Measurements from ENCODE around the gene FAM20C. TPM values are rescaled to one million over a fixed set of nuclear protein-coding genes. Genes with fewer than 3 reads are reported as not detected.

Gene FAM20C
- total RNA-seq, 2 donors from 2014 or later = 37.8 to 62.0 TPM

DNA sequence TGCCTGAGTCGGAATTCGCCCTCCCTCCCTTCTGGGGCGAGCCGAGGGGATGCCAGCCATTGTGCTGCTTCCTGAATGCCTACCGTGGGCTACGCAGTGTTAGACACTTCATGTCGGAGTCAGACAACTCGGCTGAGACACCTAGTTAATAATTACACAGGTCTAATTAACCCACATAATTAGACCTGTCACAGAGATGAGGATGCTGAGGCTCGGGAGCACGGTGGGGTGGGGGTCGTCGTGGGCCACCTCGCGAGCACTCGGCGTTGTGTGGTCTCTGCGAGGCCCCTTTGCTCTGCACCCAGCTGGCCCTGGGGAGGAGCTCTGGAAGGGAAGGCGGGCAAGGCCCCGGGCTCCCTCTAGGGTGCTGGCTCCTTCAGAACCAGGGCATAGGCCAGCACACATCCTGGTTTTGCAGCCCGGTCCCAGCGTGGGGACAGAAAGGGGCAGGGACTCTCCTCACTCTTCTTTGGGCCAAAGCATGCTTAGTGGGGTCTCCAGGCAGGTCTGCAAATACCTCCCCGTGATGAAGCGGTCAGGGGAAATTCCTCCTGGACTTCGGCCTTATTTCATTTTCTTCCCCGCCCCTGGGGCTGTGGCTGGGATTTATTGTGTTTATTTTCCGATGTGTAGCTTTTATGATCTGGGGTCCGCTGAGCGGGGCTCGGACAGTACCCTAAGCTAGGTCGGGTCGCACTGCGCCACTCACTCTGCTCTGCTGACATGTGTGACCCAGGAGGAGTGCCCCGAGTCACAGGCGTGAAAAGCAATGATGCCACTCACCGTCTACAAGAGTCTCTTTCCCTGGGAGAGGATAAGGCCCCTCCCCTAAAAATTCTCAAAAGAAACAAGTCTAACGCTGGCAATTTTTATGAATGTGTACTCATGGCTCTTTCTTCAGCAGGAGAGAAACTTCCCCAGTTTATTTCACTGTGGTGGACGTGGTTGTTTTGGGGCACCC is 92.7 kb downstream of the FAM20C start:
- no peak overlapping the region for H3K27ac ChIP-seq
- peaks cover 19% of the 10 kb centered on the region for H3K27me3 ChIP-seq (replicated peaks; ENCODE audit: insufficient read depth)
- no peaks in the 10 kb centered on the region for H3K36me3 ChIP-seq
- WGBS = 62% methylated on average over 33 of the region's 37 CpGs
- H3K9me3 ChIP-seq = no peaks in the 10 kb centered on the region
- no peak for DNase-seq (ENCODE audit: low spot score)
- intact Hi-C loops (cut with DNase I) = no loop called here
- no peaks in the 10 kb centered on the region for H3K4me1 ChIP-seq (replicated peaks)
- TF ChIP-seq POLR2A (IDR thresholded peaks at IDR 0.05) (no peak), POLR2AphosphoS5 (IDR thresholded peaks at IDR 0.05) (no peak)
- TF ChIP-seq, protein P1, sequence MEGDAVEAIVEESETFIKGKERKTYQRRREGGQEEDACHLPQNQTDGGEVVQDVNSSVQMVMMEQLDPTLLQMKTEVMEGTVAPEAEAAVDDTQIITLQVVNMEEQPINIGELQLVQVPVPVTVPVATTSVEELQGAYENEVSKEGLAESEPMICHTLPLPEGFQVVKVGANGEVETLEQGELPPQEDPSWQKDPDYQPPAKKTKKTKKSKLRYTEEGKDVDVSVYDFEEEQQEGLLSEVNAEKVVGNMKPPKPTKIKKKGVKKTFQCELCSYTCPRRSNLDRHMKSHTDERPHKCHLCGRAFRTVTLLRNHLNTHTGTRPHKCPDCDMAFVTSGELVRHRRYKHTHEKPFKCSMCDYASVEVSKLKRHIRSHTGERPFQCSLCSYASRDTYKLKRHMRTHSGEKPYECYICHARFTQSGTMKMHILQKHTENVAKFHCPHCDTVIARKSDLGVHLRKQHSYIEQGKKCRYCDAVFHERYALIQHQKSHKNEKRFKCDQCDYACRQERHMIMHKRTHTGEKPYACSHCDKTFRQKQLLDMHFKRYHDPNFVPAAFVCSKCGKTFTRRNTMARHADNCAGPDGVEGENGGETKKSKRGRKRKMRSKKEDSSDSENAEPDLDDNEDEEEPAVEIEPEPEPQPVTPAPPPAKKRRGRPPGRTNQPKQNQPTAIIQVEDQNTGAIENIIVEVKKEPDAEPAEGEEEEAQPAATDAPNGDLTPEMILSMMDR (IDR thresholded peaks at IDR 0.05) = no peak
- H3K4me3 ChIP-seq = no peak overlapping the region

DNA sequence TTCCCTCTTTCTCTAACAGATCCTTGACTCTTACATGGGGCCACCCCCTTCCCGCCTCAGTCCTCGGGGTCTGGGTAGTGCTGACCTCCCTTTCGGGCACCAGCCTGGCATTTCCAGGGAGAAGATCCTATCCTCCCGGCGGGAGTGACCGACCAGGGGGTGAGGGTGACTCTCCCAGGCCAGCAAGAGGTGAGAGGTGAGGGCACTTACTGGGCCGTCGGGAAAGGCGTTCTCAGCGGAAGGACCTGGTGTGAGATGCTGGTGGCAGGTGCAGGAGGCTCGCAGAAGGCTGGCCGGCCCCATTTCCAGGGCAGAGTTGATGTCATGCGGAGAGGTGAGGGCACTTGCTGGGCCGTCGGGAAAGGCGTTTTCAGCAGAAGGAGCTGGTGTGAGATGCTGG is 93.4 kb downstream of the FAM20C start:
- Histone ChIP-seq H3K27ac (no peak overlapping the region), H3K9me3 (no peaks in the 10 kb centered on the region), H3K4me3 (no peak overlapping the region), H3K4me1 (replicated peaks) (no peaks in the 10 kb centered on the region), H3K27me3 (replicated peaks; ENCODE audit: insufficient read depth) (peaks cover 26% of the 10 kb centered on the region), H3K36me3 (no peaks in the 10 kb centered on the region)
- 75% methylated on average over 16 of the region's 16 CpGs for WGBS
- intact Hi-C loops (cut with DNase I) = no loop called here
- no peak for DNase-seq (ENCODE audit: low spot score)
- TF ChIP-seq POLR2AphosphoS5 (IDR thresholded peaks at IDR 0.05) = no peak
- TF ChIP-seq, protein P1 (IDR thresholded peaks at IDR 0.05) = no peak
- no peak for TF ChIP-seq POLR2A (IDR thresholded peaks at IDR 0.05)

DNA sequence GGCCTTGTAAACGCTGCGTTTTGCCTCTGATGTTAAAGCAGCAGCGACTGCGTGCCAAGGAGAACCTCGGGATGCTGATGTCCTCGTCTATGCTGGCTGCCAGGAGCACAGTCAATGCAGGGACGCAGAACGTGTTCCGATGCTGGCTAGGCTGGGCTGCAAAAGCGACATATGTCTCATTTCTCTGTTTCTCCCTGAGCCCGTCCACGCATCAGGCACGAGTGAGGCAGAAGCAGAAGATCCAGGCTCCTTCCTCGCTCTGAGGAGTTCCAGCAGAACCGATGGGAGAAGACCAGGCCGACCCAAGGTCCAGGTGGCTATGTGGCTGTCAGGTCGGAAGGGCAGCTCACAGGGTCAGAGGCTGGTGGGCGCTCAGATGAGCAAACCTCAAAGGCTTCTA is 93.9 kb downstream of the FAM20C start:
- TF ChIP-seq POLR2A (IDR thresholded peaks at IDR 0.05) = no peak
- TF ChIP-seq, protein P1 (IDR thresholded peaks at IDR 0.05) = no peak
- no peak for TF ChIP-seq POLR2AphosphoS5 (IDR thresholded peaks at IDR 0.05)
- DNase-seq (ENCODE audit: low spot score) = no peak
- Histone ChIP-seq H3K27ac (no peak overlapping the region), H3K9me3 (no peaks in the 10 kb centered on the region), H3K36me3 (no peaks in the 10 kb centered on the region), H3K4me1 (replicated peaks) (no peaks in the 10 kb centered on the region), H3K4me3 (no peak overlapping the region), H3K27me3 (replicated peaks; ENCODE audit: insufficient read depth) (peaks cover 29% of the 10 kb centered on the region)
- WGBS = 87% methylated on average over 18 of the region's 18 CpGs
- intact Hi-C loops (cut with DNase I) = no loop called here

DNA sequence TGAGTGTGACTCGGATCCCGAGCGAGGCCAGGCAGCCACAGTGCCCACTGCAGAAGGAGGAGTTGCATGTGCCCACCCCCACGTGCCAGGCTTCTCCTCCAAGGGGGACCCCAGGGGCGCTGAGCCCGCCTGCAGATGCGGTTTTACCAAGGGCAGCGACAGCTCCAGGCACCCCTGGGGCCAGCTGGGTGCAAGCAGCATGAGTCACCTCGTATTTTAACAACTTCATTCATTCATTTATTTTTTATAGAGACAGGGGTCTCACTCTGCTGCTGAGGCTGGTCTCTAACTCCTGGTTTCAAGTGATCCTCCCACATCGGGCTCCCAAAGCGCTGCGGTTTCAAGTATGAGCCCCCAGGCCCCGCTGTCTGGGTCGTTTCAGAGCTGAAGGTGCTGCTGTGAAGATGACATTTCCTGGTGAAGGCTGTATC is 96.3 kb downstream of the FAM20C start:
- TF ChIP-seq POLR2A (IDR thresholded peaks at IDR 0.05) = no peak
- Histone ChIP-seq H3K9me3 (no peaks in the 10 kb centered on the region), H3K36me3 (no peaks in the 10 kb centered on the region), H3K27ac (no peak overlapping the region), H3K4me3 (no peak overlapping the region), H3K4me1 (replicated peaks) (no peaks in the 10 kb centered on the region), H3K27me3 (replicated peaks; ENCODE audit: insufficient read depth) (peaks cover 29% of the 10 kb centered on the region)
- no peak for DNase-seq (ENCODE audit: low spot score)
- 73% methylated on average over 14 of the region's 14 CpGs for WGBS
- intact Hi-C loops (cut with DNase I) = no loop called here

DNA sequence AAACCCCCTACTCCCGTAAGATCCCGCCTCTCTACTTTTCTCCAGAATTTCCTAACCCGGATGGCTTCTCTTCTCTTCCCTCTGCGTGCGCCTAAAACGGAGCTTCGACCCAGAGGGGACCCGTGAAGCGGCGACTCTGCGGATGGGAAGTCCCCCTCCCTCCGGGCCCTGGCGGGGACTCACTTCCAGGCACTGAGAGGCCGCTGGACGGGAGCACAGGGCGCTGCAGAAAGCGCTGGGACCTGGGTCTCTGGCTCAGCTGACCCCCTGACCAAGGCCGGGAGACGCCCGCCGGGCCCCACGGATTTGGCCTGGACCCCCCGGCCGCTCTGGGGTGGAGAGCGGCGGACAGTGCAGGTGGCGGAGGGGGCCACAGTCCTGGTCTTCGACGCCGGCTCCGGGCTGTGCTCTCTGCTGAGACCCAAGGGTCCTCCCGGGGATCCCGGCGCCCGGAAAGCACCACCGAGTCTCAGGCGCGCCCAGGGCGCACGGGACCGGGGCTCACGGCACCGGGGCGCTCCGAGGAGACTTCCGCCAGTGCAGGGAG is 96.9 kb downstream of the FAM20C start:
- intact Hi-C loops (cut with DNase I) = no loop called here
- no peaks in the 10 kb centered on the region for H3K4me1 ChIP-seq (replicated peaks)
- DNase-seq (ENCODE audit: low spot score) = no peak
- no peak overlapping the region for H3K4me3 ChIP-seq
- H3K27ac ChIP-seq = no peak overlapping the region
- H3K36me3 ChIP-seq = no peaks in the 10 kb centered on the region
- no peaks in the 10 kb centered on the region for H3K9me3 ChIP-seq
- 10% methylated on average over 46 of the region's 46 CpGs for WGBS
- peaks cover 29% of the 10 kb centered on the region for H3K27me3 ChIP-seq (replicated peaks; ENCODE audit: insufficient read depth)
- TF ChIP-seq, protein P1 (IDR thresholded peaks at IDR 0.05) = no peak
- TF ChIP-seq POLR2AphosphoS5 (IDR thresholded peaks at IDR 0.05) (no peak), POLR2A (IDR thresholded peaks at IDR 0.05) (no peak)

All from prostate gland (tissue), 2 donors.